Measurements from ENCODE around the gene TNIK.

Gene TNIK

DNA sequence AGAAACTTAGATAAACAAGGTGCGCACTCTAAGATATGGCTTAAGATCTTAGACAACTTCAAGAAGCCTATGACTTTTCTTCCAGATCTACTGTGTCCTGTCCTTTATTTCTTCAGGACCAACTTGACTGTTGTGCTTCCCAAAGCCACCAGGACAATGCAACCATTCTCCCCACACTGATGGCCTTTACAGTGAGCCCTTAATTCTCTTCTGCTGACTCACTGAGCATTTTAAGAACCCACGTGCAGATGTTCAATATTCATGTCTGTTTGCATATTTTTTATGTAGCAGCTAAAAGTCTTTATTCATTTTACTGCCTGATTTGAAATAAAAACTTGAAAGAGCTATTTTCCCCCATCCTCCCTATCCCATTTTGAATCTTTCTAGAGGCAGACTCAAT, 330.4 kb downstream of the TNIK start:
- TF ChIP-seq FOXP2 (optimal IDR thresholded peaks at IDR 0.05; ENCODE audit: borderline replicate concordance, extremely low read depth, extremely low read length, insufficient read depth) (no peak), TAF1 (IDR thresholded peaks at IDR 0.05; ENCODE audit: borderline replicate concordance, insufficient read depth, low read length) (no peak), POLR2AphosphoS5 (IDR thresholded peaks at IDR 0.05; ENCODE audit: low read depth, low read length) (no peak), SIN3A (IDR thresholded peaks at IDR 0.05; ENCODE audit: borderline replicate concordance, insufficient read depth, low read length) (no peak)
- TF ChIP-seq, protein P1, sequence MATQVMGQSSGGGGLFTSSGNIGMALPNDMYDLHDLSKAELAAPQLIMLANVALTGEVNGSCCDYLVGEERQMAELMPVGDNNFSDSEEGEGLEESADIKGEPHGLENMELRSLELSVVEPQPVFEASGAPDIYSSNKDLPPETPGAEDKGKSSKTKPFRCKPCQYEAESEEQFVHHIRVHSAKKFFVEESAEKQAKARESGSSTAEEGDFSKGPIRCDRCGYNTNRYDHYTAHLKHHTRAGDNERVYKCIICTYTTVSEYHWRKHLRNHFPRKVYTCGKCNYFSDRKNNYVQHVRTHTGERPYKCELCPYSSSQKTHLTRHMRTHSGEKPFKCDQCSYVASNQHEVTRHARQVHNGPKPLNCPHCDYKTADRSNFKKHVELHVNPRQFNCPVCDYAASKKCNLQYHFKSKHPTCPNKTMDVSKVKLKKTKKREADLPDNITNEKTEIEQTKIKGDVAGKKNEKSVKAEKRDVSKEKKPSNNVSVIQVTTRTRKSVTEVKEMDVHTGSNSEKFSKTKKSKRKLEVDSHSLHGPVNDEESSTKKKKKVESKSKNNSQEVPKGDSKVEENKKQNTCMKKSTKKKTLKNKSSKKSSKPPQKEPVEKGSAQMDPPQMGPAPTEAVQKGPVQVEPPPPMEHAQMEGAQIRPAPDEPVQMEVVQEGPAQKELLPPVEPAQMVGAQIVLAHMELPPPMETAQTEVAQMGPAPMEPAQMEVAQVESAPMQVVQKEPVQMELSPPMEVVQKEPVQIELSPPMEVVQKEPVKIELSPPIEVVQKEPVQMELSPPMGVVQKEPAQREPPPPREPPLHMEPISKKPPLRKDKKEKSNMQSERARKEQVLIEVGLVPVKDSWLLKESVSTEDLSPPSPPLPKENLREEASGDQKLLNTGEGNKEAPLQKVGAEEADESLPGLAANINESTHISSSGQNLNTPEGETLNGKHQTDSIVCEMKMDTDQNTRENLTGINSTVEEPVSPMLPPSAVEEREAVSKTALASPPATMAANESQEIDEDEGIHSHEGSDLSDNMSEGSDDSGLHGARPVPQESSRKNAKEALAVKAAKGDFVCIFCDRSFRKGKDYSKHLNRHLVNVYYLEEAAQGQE (IDR thresholded peaks at IDR 0.05; ENCODE audit: insufficient read depth in 1 of 2, low read depth in 2 of 2, low read length in 2 of 2) = no peak

DNA sequence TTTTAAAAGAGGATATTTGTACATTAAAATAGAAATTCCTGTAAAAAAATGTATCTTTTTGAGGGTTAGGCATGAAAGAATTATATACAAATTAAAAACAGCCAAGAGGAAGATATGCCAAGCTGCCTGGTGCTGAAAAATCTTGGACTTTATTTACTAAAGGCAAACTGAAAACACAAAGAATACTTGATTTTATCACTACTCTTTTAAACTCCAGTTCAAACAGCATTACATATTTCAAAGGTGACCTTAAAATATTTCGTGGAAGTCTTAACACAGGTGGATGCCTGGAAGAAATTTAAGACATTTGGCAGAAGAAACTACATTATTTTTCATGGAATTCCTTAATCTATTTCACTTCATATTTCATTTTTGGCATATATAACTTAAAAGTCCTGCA, 332.6 kb downstream of the TNIK start:
- TF ChIP-seq, protein P1 (IDR thresholded peaks at IDR 0.05; ENCODE audit: insufficient read depth in 1 of 2, low read depth in 2 of 2, low read length in 2 of 2) = no peak
- no peak for TF ChIP-seq TAF1 (IDR thresholded peaks at IDR 0.05; ENCODE audit: borderline replicate concordance, insufficient read depth, low read length)
- TF ChIP-seq POLR2AphosphoS5 (IDR thresholded peaks at IDR 0.05; ENCODE audit: low read depth, low read length) = no peak
- TF ChIP-seq SIN3A (IDR thresholded peaks at IDR 0.05; ENCODE audit: borderline replicate concordance, insufficient read depth, low read length) = no peak
- TF ChIP-seq FOXP2 (optimal IDR thresholded peaks at IDR 0.05; ENCODE audit: borderline replicate concordance, extremely low read depth, extremely low read length, insufficient read depth) = no peak

DNA sequence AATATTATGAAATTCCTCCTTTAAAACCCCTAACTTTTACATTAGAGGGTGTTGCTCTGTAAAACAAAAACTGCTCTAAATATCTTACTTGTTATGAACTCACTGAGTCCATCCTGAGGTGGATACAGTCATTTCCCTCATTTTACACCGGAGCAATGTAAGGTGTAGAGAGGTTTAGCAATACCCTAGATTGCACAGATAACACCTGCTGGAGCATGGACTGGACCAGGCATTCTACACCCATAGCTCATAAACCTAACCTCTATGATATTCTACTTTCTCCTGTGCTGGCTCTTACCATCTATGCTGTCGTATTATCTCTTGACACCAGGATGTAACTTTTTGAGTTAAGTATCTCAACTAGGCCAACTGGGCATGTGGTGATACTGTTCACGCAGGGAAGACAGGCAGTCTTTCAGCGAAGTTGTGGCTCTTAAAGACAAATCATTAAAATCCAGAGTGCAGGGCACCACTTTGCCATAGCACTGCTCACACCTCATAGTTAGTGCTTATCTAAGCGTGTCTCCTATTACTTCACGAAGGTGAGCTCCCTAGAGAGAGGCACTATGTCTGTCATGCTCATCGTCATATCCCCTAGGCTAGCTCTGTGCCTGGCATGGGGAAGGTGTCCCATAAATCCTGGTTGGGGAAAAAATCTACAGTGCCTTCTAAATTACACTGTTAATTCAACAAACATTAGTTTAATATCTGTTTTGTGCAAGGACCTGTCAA, 333.6 kb downstream of the TNIK start:
- TF ChIP-seq TAF1 (IDR thresholded peaks at IDR 0.05; ENCODE audit: borderline replicate concordance, insufficient read depth, low read length) (no peak), POLR2AphosphoS5 (IDR thresholded peaks at IDR 0.05; ENCODE audit: low read depth, low read length) (no peak), FOXP2 (optimal IDR thresholded peaks at IDR 0.05; ENCODE audit: borderline replicate concordance, extremely low read depth, extremely low read length, insufficient read depth) (no peak), SIN3A (IDR thresholded peaks at IDR 0.05; ENCODE audit: borderline replicate concordance, insufficient read depth, low read length) (no peak)
- TF ChIP-seq, protein P1 (IDR thresholded peaks at IDR 0.05; ENCODE audit: insufficient read depth in 1 of 2, low read depth in 2 of 2, low read length in 2 of 2) = no peak

DNA sequence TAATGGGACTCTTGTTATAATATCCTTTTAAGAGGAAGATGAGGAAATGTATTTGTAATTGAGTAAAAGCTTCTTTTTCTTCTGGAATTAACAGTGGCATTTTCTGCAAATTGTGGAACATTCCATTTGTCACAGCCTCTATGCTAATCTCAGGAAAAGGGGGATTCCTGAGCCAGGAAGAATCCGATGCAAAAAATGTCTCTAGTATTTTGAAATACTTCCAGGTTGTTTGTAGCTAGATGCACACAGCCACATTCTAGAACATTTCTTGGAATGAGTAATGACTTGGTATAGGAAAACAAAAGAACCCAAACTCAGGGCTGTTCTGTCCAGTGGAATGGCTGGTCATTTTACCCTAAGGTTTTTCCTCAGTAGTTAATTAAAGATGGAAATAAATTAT, 335.2 kb downstream of the TNIK start:
- TF ChIP-seq POLR2AphosphoS5 (IDR thresholded peaks at IDR 0.05; ENCODE audit: low read depth, low read length) (no peak), FOXP2 (optimal IDR thresholded peaks at IDR 0.05; ENCODE audit: borderline replicate concordance, extremely low read depth, extremely low read length, insufficient read depth) (no peak), TAF1 (IDR thresholded peaks at IDR 0.05; ENCODE audit: borderline replicate concordance, insufficient read depth, low read length) (no peak), SIN3A (IDR thresholded peaks at IDR 0.05; ENCODE audit: borderline replicate concordance, insufficient read depth, low read length) (no peak)
- TF ChIP-seq, protein P1 (IDR thresholded peaks at IDR 0.05; ENCODE audit: insufficient read depth in 1 of 2, low read depth in 2 of 2, low read length in 2 of 2) = no peak

All from PFSK-1 (cell line).